Type B pancreatic cell (in vitro differentiated cells): ENCODE results near the gene BCR. TPM values are rescaled to one million over a fixed set of nuclear protein-coding genes. Genes with fewer than 3 reads are reported as not detected.

Experiments
- DNase-seq: peaks from one replicate; pipeline ENCODE4 v3.0.0; 2021; ENCODE audit warnings: mixed read lengths; ENCODE audit not compliant: unreplicated experiment; ENCODE audit errors: extremely low spot score
- H3K27ac Mint-ChIP-seq: 2 replicates; pipeline ENCODE4 v1.8.0; 2021; ENCODE audit warnings: mild to moderate bottlenecking, mixed read lengths
- H3K27me3 Mint-ChIP-seq: 2 replicates; pipeline ENCODE4 v1.8.0; 2021; ENCODE audit warnings: mixed read lengths
- H3K36me3 Mint-ChIP-seq: 2 replicates; pipeline ENCODE4 v1.8.0; 2021; ENCODE audit warnings: mixed read lengths
- H3K4me1 Mint-ChIP-seq: one replicate; pipeline ENCODE4 v1.8.0; 2021; ENCODE audit warnings: mixed read lengths; ENCODE audit not compliant: unreplicated experiment
- H3K4me3 Mint-ChIP-seq: 2 replicates; pipeline ENCODE4 v1.8.0; 2021; ENCODE audit warnings: mild to moderate bottlenecking, mixed read lengths
- H3K9me3 Mint-ChIP-seq: 2 replicates; pipeline ENCODE4 v1.8.0; 2021; ENCODE audit warnings: mixed read lengths
- CTCF ChIP-seq: fragments of 200-600 bp; sonication (generic); conservative IDR thresholded peaks from 2 replicates; pipeline ENCODE4 v1.5.0; 2021; ENCODE audit warnings: antibody characterized with exemption, mild to moderate bottlenecking
- total RNA-seq: library from RNA; stranded (reverse); gene quantifications from 2 replicates; pipeline ENCODE4 v1.2.1, GENCODE V29; 2021; ENCODE audit warnings: low replicate concordance

The BCR gene
- total RNA-seq, 1 donor from 2014 or later = 61.2 TPM

GRCh38 chr22:23163665-23164064 lies 16.6 kb upstream of the BCR start:
- Mint-ChIP-seq H3K9me3 (no peaks in the 10 kb centered on the region), H3K4me1 (no peaks in the 10 kb centered on the region), H3K36me3 (no peaks in the 10 kb centered on the region), H3K27me3 (no peaks in the 10 kb centered on the region), H3K27ac (no peak overlapping the region), H3K4me3 (no peak overlapping the region)
- no peak for DNase-seq
- TF ChIP-seq CTCF = no peak

- H3K27ac Mint-ChIP-seq = no peak overlapping the region
- H3K36me3 Mint-ChIP-seq = no peaks in the 10 kb centered on the region
- DNase-seq = no peak
- no peaks in the 10 kb centered on the region for H3K27me3 Mint-ChIP-seq
- no peak for TF ChIP-seq CTCF
- no peak overlapping the region for H3K4me3 Mint-ChIP-seq
- H3K9me3 Mint-ChIP-seq = no peaks in the 10 kb centered on the region
- peaks cover 3% of the 10 kb centered on the region for H3K4me1 Mint-ChIP-seq
Measured at GRCh38 chr22:23164091-23164490, 16.2 kb upstream of the BCR start.

- H3K4me3 Mint-ChIP-seq = no peak overlapping the region
Measured at GRCh38 chr22:23166042-23166831, 14.1 kb upstream of the BCR start.

GRCh38 chr22:23166841-23167616 lies 13.3 kb upstream of the BCR start:
- no peak for TF ChIP-seq CTCF
- H3K36me3 Mint-ChIP-seq = no peaks in the 10 kb centered on the region
- H3K27me3 Mint-ChIP-seq = no peaks in the 10 kb centered on the region
- no peak for DNase-seq
- H3K9me3 Mint-ChIP-seq = no peaks in the 10 kb centered on the region
- peaks cover 6% of the 10 kb centered on the region for H3K4me1 Mint-ChIP-seq
- H3K4me3 Mint-ChIP-seq = no peak overlapping the region
- H3K27ac Mint-ChIP-seq = no peak overlapping the region

More at GRCh38 chr22:23166042-23166831, 14.1 kb upstream of the BCR start:
- H3K36me3 Mint-ChIP-seq = no peaks in the 10 kb centered on the region
- H3K9me3 Mint-ChIP-seq = no peaks in the 10 kb centered on the region
- no peak overlapping the region for H3K27ac Mint-ChIP-seq
- DNase-seq = no peak
- H3K4me1 Mint-ChIP-seq = peaks cover 6% of the 10 kb centered on the region
- no peak for TF ChIP-seq CTCF
- H3K27me3 Mint-ChIP-seq = no peaks in the 10 kb centered on the region

GRCh38 chr22:23168391-23169042 lies 11.8 kb upstream of the BCR start:
- H3K27me3 Mint-ChIP-seq = no peaks in the 10 kb centered on the region
- no peak for TF ChIP-seq CTCF
- no peak overlapping the region for H3K27ac Mint-ChIP-seq
- H3K4me3 Mint-ChIP-seq = no peak overlapping the region
- no peaks in the 10 kb centered on the region for H3K9me3 Mint-ChIP-seq
- H3K4me1 Mint-ChIP-seq = peaks cover 6% of the 10 kb centered on the region
- no peak for DNase-seq
- H3K36me3 Mint-ChIP-seq = no peaks in the 10 kb centered on the region
